Forelimb muscle (tissue), 1 donor: ENCODE data around the gene ITGB8. TPM values are rescaled to one million over a fixed set of nuclear protein-coding genes. Genes with fewer than 3 reads are reported as not detected.
"Not testable (repeated sequence)": the region's sequence is repeated elsewhere in the genome, so short reads cannot be mapped to it uniquely, and the experiment has no call there.

Experiments used
- DNase-seq: peaks from one replicate; pipeline ENCODE4 v3.0.0-alpha.2; 2013; ENCODE audit warnings: low read depth
- polyA plus RNA-seq: library from polyadenylated mRNA; unstranded; fragments of 120-200 nt; gene quantifications from one replicate; pipeline ENCODE4 v1.2.1, GENCODE V29; 2013; ENCODE audit not compliant: insufficient read length

The ITGB8 gene
- polyA plus RNA-seq: 3.9 TPM

- no peak for DNase-seq
These were observed at the start of gene ITGB8 for GRCh38 chr7:20330239-20330927. Gene ITGB8 (plus strand): TSS chr7:20330900. CDS start chr7:20331807, 907 bp downstream.

- DNase-seq: no peak
These were observed 47.7 kb upstream of the ITGB8 start for GRCh38 chr7:20282959-20283358.

- DNase-seq: no peak
These were observed 47.3 kb upstream of the ITGB8 start for GRCh38 chr7:20283385-20283784.

GRCh38 chr7:20284003-20284770, 46.5 kb upstream of the ITGB8 start:
- no peak for DNase-seq

GRCh38 chr7:20284771-20285143, 45.9 kb upstream of the ITGB8 start:
- DNase-seq: no peak

GRCh38 chr7:20287317-20287716, 43.4 kb upstream of the ITGB8 start:
- DNase-seq: no peak

- DNase-seq: no peak
These were observed 42.7 kb upstream of the ITGB8 start for GRCh38 chr7:20288036-20288435.

GRCh38 chr7:20290505-20291111, 40.1 kb upstream of the ITGB8 start:
- no peak for DNase-seq

- DNase-seq: no peak
These were observed 37.4 kb upstream of the ITGB8 start for GRCh38 chr7:20293336-20293735.

- no peak for DNase-seq
These were observed 34.3 kb upstream of the ITGB8 start for GRCh38 chr7:20296444-20296843.

GRCh38 chr7:20296901-20297300, 33.8 kb upstream of the ITGB8 start:
- no peak for DNase-seq

- no peak for DNase-seq
These were observed 32.2 kb upstream of the ITGB8 start for GRCh38 chr7:20298486-20298901.

- DNase-seq: no peak
These were observed 31.6 kb upstream of the ITGB8 start for GRCh38 chr7:20299145-20299544.

- no peak for DNase-seq
These were observed 30.9 kb upstream of the ITGB8 start for GRCh38 chr7:20299647-20300312.

- DNase-seq: no peak
These were observed 29.3 kb upstream of the ITGB8 start for GRCh38 chr7:20301311-20301939.

- DNase-seq: not testable (repeated sequence)
These were observed 28.4 kb upstream of the ITGB8 start for GRCh38 chr7:20302300-20302699.

GRCh38 chr7:20302891-20303290, 27.8 kb upstream of the ITGB8 start:
- DNase-seq: no peak

GRCh38 chr7:20304366-20304765, 26.3 kb upstream of the ITGB8 start:
- DNase-seq: no peak

GRCh38 chr7:20305726-20306125, 25.0 kb upstream of the ITGB8 start:
- no peak for DNase-seq

- DNase-seq: no peak
These were observed 24.3 kb upstream of the ITGB8 start for GRCh38 chr7:20306180-20306946.

GRCh38 chr7:20307119-20307518, 23.6 kb upstream of the ITGB8 start:
- no peak for DNase-seq
